Activated naive CD8-positive, alpha-beta T cell (primary cell): Measurements from ENCODE around the gene PTCSC3.

ENCODE experiments used
- H3K27ac Mint-ChIP-seq: one replicate; pipeline ENCODE4 v1.8.0; 2021; ENCODE audit warnings: mixed read lengths
- H3K27me3 Mint-ChIP-seq: one replicate; pipeline ENCODE4 v1.8.0; 2021; ENCODE audit warnings: mixed read lengths
- H3K36me3 Mint-ChIP-seq: one replicate; pipeline ENCODE4 v1.8.0; 2021; ENCODE audit warnings: mixed read lengths
- H3K4me1 Mint-ChIP-seq: one replicate; pipeline ENCODE4 v1.8.0; 2021; ENCODE audit warnings: low read depth, mixed read lengths
- H3K4me3 Mint-ChIP-seq: one replicate; pipeline ENCODE4 v1.8.0; 2021; ENCODE audit warnings: mild to moderate bottlenecking, mixed read lengths
- H3K9me3 Mint-ChIP-seq: one replicate; pipeline ENCODE4 v1.8.0; 2021; ENCODE audit warnings: low read depth, mixed read lengths

The PTCSC3 gene

DNA sequence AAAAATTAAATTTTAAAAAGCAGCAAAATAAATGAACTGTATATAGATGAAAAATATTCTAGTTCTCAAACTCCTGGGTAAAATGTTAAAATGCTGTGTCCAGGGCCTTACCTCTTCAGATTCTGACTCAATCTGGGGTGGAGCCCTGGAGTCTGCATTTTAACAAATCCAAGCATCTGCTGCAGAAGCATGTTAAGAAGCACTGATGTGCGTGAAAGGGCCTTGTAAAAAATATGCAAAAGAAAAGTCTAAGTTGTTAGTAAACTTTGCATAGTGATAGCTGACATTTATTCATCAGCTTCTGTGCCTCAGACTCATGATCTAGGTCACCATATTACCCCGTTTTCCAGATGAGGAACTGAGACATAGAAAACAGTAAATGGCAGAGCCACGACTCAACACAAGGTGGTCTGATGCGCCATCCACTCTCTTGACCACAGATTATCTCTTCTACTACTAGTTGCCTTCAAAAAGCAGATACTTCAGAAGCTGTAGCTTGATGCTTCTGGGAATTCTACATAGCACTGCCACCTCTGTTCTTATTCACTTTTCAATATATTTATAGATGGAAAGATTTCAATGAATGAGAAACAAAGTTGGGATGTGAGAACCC, 28.0 kb upstream of the PTCSC3 start:
- no peaks in the 10 kb centered on the region for H3K4me1 Mint-ChIP-seq
- no peaks in the 10 kb centered on the region for H3K36me3 Mint-ChIP-seq
- no peak overlapping the region for H3K4me3 Mint-ChIP-seq
- H3K27me3 Mint-ChIP-seq: peaks cover 2% of the 10 kb centered on the region
- no peak overlapping the region for H3K27ac Mint-ChIP-seq
- peaks cover 6% of the 10 kb centered on the region for H3K9me3 Mint-ChIP-seq

- Mint-ChIP-seq H3K9me3 (peaks cover 5% of the 10 kb centered on the region), H3K36me3 (no peaks in the 10 kb centered on the region), H3K4me3 (no peak overlapping the region), H3K4me1 (no peaks in the 10 kb centered on the region), H3K27ac (no peak overlapping the region), H3K27me3 (peaks cover 9% of the 10 kb centered on the region)
Measured at GRCh38 chr14:36198378-36198777, 21.9 kb upstream of the PTCSC3 start.

- Mint-ChIP-seq H3K27ac (no peak overlapping the region), H3K4me1 (no peaks in the 10 kb centered on the region), H3K27me3 (peaks cover 9% of the 10 kb centered on the region), H3K4me3 (no peak overlapping the region), H3K9me3 (no peaks in the 10 kb centered on the region), H3K36me3 (no peaks in the 10 kb centered on the region)
Measured at GRCh38 chr14:36194663-36195062, 18.1 kb upstream of the PTCSC3 start.

DNA sequence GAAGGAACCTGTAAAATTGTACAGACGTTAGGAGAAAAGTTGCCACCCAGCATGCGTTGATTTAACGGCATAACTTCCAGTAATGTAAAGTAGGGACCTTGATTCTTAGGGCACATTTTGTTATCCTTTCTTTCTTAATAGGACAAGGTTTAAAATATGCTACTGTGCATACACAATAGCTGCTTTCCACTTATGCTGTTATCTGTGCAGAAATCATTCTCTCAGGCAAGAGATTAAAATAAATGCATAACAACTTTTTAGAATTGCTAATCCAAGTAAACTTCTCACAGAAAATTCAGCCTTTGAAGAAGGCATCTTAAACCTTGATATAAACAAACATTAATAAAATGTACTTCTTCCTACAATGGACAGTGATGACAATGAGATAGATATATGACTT, 16.0 kb upstream of the PTCSC3 start:
- H3K36me3 Mint-ChIP-seq: no peaks in the 10 kb centered on the region

DNA sequence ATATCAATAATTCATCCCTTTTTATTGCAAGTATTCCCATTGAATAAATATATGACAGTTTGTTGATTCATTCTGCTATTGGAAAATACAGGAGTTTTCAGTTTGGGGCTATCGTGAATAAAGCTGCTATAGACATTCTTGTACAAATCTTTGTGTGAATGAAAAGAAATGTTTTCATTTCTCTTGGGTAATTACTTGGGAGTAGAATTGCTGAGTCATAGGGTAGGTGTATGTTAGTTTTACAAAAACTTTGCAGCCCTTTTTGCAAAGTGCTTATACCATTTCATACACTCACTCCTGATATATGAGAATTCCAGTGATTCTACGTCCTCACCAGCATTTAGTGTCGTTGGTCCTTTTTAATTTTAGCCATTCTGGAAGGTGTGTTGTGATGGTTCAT, 6.9 kb upstream of the PTCSC3 start:
- H3K4me1 Mint-ChIP-seq: no peaks in the 10 kb centered on the region
- H3K4me3 Mint-ChIP-seq: no peak overlapping the region
- no peak overlapping the region for H3K27ac Mint-ChIP-seq
- peaks cover 3% of the 10 kb centered on the region for H3K27me3 Mint-ChIP-seq
- no peaks in the 10 kb centered on the region for H3K9me3 Mint-ChIP-seq
- no peaks in the 10 kb centered on the region for H3K36me3 Mint-ChIP-seq

More for the DNA sequence above, 16.0 kb upstream of the PTCSC3 start:
- Mint-ChIP-seq H3K27me3 (peaks cover 4% of the 10 kb centered on the region), H3K9me3 (no peaks in the 10 kb centered on the region), H3K27ac (no peak overlapping the region), H3K4me3 (no peak overlapping the region), H3K4me1 (no peaks in the 10 kb centered on the region)

- Mint-ChIP-seq H3K9me3 (no peaks in the 10 kb centered on the region), H3K36me3 (no peaks in the 10 kb centered on the region), H3K4me3 (no peak overlapping the region), H3K27me3 (peaks cover 3% of the 10 kb centered on the region), H3K27ac (no peak overlapping the region), H3K4me1 (no peaks in the 10 kb centered on the region)
Measured at GRCh38 chr14:36181417-36181816, 4.9 kb upstream of the PTCSC3 start.

DNA sequence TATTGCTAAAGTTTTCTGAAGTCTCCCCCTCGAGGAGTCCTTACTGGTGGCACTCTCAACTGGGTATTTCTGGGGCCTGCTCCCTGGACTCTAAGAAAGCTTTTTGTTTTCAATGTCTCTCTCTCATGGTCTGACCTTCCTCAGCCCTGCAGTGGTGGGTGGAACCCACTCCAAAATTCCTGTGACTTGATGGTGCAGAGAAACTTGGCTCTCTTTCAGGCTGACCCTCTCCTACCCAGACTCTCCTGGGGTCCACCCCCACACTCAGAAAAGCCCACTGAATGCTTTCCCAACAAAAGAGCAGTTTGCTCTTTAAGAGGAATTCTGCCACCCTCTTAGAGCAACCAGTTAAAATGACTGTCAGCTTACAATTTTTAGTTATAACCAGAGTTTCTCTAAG, 967 bp upstream of the PTCSC3 start:
- no peak overlapping the region for H3K27ac Mint-ChIP-seq
- H3K9me3 Mint-ChIP-seq: no peaks in the 10 kb centered on the region
- H3K4me3 Mint-ChIP-seq: no peak overlapping the region
- H3K4me1 Mint-ChIP-seq: no peaks in the 10 kb centered on the region
- H3K27me3 Mint-ChIP-seq: peaks cover 11% of the 10 kb centered on the region
- no peaks in the 10 kb centered on the region for H3K36me3 Mint-ChIP-seq

DNA sequence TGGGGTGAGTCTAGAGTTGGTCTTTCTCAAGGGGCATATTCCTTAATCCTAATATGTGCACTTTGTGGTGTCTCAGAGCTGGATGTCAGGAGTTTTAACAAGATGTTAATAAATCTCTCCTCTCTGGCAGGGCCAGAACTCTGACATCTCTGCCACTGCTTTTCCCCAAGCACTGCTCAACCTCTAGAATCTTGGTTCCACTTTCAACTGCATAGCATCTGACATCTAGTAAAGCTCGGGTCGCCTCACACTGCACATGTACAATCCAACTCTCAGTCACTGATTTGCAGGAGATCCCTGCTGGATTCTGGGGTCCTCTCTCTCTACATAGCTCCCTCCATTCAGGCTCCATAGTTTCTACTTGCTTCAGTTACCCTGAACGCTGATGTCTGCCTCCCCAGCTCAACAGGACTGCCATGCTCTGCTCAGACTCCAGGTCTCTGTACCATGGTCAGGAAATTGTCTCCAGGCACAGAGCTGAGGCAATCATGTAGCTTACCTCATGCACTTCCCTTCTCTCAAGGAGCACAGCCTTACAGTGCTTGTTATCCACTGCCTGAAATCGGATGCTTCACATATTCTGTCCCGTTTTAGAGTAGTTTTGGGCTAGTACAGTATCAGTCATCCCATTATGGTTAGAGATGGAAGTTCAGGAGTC, 1.6 kb downstream of the PTCSC3 start:
- Mint-ChIP-seq H3K27me3 (peaks cover 9% of the 10 kb centered on the region), H3K4me1 (no peaks in the 10 kb centered on the region), H3K9me3 (no peaks in the 10 kb centered on the region), H3K4me3 (no peak overlapping the region), H3K27ac (no peak overlapping the region), H3K36me3 (no peaks in the 10 kb centered on the region)

DNA sequence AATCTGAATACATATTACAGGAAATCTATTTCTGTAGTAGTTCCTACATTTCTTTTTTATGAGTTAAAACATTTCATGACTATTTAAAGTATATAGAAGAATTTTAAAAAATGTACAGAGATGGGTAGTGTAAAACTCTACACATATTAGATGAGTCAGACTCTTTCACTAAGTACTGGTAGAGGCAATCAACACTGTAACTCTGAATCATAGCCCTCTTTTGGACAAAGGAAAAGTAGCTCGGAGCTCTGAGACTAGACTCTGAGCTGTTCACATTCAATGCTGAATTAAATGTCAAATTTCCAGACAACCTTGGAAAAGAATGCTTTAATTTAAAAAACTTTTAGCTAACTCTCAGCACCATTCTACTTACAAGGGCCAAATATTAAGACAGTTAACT, 3.4 kb downstream of the PTCSC3 start:
- H3K9me3 Mint-ChIP-seq: no peaks in the 10 kb centered on the region

GRCh38 chr14:36171607-36172006, 4.9 kb downstream of the PTCSC3 start:
- H3K27ac Mint-ChIP-seq: no peak overlapping the region
- H3K27me3 Mint-ChIP-seq: peaks cover 10% of the 10 kb centered on the region
- no peaks in the 10 kb centered on the region for H3K36me3 Mint-ChIP-seq
- no peaks in the 10 kb centered on the region for H3K9me3 Mint-ChIP-seq
- H3K4me1 Mint-ChIP-seq: no peaks in the 10 kb centered on the region
- no peak overlapping the region for H3K4me3 Mint-ChIP-seq

More for the DNA sequence above, 3.4 kb downstream of the PTCSC3 start:
- peaks cover 9% of the 10 kb centered on the region for H3K27me3 Mint-ChIP-seq
- H3K4me3 Mint-ChIP-seq: no peak overlapping the region
- no peaks in the 10 kb centered on the region for H3K4me1 Mint-ChIP-seq
- no peaks in the 10 kb centered on the region for H3K36me3 Mint-ChIP-seq
- no peak overlapping the region for H3K27ac Mint-ChIP-seq

- Mint-ChIP-seq H3K4me1 (no peaks in the 10 kb centered on the region), H3K36me3 (no peaks in the 10 kb centered on the region), H3K27ac (no peak overlapping the region), H3K4me3 (no peak overlapping the region), H3K9me3 (no peaks in the 10 kb centered on the region), H3K27me3 (peaks cover 3% of the 10 kb centered on the region)
Measured at GRCh38 chr14:36167431-36167830, 9.1 kb downstream of the PTCSC3 start.

- H3K9me3 Mint-ChIP-seq: no peaks in the 10 kb centered on the region
- no peak overlapping the region for H3K27ac Mint-ChIP-seq
- H3K27me3 Mint-ChIP-seq: peaks cover 8% of the 10 kb centered on the region
- no peak overlapping the region for H3K4me3 Mint-ChIP-seq
- no peaks in the 10 kb centered on the region for H3K4me1 Mint-ChIP-seq
- H3K36me3 Mint-ChIP-seq: no peaks in the 10 kb centered on the region
Measured at GRCh38 chr14:36163451-36163850, 13.1 kb downstream of the PTCSC3 start.

GRCh38 chr14:36162267-36162666, 14.3 kb downstream of the PTCSC3 start:
- Mint-ChIP-seq H3K27ac (no peak overlapping the region), H3K9me3 (no peaks in the 10 kb centered on the region), H3K27me3 (peaks cover 7% of the 10 kb centered on the region), H3K4me3 (no peak overlapping the region), H3K4me1 (no peaks in the 10 kb centered on the region), H3K36me3 (no peaks in the 10 kb centered on the region)

DNA sequence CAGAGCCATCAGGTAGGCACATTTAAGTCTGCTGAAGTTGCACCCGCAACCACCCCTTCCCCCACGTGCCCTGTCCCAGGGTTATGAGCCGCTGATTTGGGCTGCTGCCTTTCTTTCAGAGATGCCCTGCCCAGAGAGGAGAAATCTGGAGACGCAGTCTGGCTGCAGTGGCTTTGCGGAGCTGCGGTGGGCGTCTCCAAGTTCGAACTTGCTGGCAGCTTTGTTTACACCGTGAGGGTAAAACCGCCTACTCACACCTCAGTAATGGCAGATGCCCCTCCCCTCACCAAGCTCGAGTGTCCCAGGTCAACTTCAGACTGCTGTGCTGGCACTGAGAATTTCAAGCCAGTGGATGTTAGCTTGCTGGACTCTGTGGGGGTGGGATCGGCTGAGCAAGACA, 14.7 kb downstream of the PTCSC3 start:
- H3K36me3 Mint-ChIP-seq: no peaks in the 10 kb centered on the region
- no peak overlapping the region for H3K27ac Mint-ChIP-seq
- H3K27me3 Mint-ChIP-seq: peaks cover 7% of the 10 kb centered on the region
- no peak overlapping the region for H3K4me3 Mint-ChIP-seq
- H3K9me3 Mint-ChIP-seq: no peaks in the 10 kb centered on the region
- no peaks in the 10 kb centered on the region for H3K4me1 Mint-ChIP-seq

GRCh38 chr14:36151335-36151734, 25.2 kb downstream of the PTCSC3 start:
- Mint-ChIP-seq H3K27me3 (peaks cover 3% of the 10 kb centered on the region), H3K27ac (no peak overlapping the region), H3K9me3 (peaks cover 15% of the 10 kb centered on the region), H3K4me3 (no peak overlapping the region), H3K36me3 (no peaks in the 10 kb centered on the region), H3K4me1 (no peaks in the 10 kb centered on the region)

DNA sequence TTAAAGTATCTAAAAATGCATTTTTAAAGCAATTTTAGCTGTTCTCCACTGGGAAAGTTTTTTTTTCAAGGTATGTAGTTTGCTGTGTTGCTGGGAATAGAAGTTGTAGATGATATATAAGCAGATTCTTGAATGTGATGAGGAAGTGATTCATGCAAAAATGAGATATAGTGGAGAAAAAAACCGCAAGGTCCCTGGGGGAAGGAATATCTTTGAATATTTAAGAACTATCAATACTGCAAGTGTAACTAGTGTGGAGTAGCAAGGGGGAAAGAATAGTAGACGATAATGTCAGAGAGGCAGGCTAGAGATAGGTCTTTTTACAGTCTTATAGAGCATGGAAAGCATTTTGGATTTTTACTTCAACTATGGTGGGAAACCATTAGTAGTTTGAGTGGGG, 42.5 kb downstream of the PTCSC3 start:
- H3K4me3 Mint-ChIP-seq: no peak overlapping the region
- H3K27me3 Mint-ChIP-seq: peaks cover 12% of the 10 kb centered on the region
- no peak overlapping the region for H3K27ac Mint-ChIP-seq
- no peaks in the 10 kb centered on the region for H3K36me3 Mint-ChIP-seq
- H3K9me3 Mint-ChIP-seq: no peaks in the 10 kb centered on the region
- H3K4me1 Mint-ChIP-seq: no peaks in the 10 kb centered on the region
